ENCODE data around the gene ANGPT4.

Gene ANGPT4

GRCh38 chr20:916125-916799, at the start of gene ANGPT4:
Gene ANGPT4, minus strand, starts transcription at chr20:916334. Its CDS starts 120 bp downstream, at chr20:916214.
- DNase-seq (ENCODE audit: low read depth in 3 of 3): no peak

GRCh38 chr20:963795-964194, 47.7 kb upstream of the ANGPT4 start:
- DNase-seq (ENCODE audit: low read depth in 3 of 3): no peak

GRCh38 chr20:962683-963082, 46.5 kb upstream of the ANGPT4 start:
- no peak for DNase-seq (ENCODE audit: low read depth in 3 of 3)

GRCh38 chr20:962223-962622, 46.1 kb upstream of the ANGPT4 start:
- no peak for DNase-seq (ENCODE audit: low read depth in 3 of 3)

GRCh38 chr20:961768-962167, 45.6 kb upstream of the ANGPT4 start:
- DNase-seq (ENCODE audit: low read depth in 3 of 3): no peak

GRCh38 chr20:959996-960615, 44.0 kb upstream of the ANGPT4 start:
- DNase-seq (ENCODE audit: low read depth in 3 of 3): no peak

- no peak for DNase-seq (ENCODE audit: low read depth in 3 of 3)
These were observed 43.0 kb upstream of the ANGPT4 start for GRCh38 chr20:958936-959815.

- DNase-seq (ENCODE audit: low read depth in 3 of 3): no peak
These were observed 41.4 kb upstream of the ANGPT4 start for GRCh38 chr20:957544-957943.

GRCh38 chr20:956330-956951, 40.3 kb upstream of the ANGPT4 start:
- peak; percentile 49 to 61 (median 52) for DNase-seq (ENCODE audit: low read depth in 3 of 3)

GRCh38 chr20:955656-956055, 39.5 kb upstream of the ANGPT4 start:
- no peak for DNase-seq (ENCODE audit: low read depth in 3 of 3)

GRCh38 chr20:955111-955510, 39.0 kb upstream of the ANGPT4 start:
- no peak for DNase-seq (ENCODE audit: low read depth in 3 of 3)

- no peak for DNase-seq (ENCODE audit: low read depth in 3 of 3)
These were observed 37.6 kb upstream of the ANGPT4 start for GRCh38 chr20:953742-954141.

- DNase-seq (ENCODE audit: low read depth in 3 of 3): no peak
These were observed 36.2 kb upstream of the ANGPT4 start for GRCh38 chr20:952196-952795.

GRCh38 chr20:951384-952169, 35.4 kb upstream of the ANGPT4 start:
- no peak for DNase-seq (ENCODE audit: low read depth in 3 of 3)

- no peak for DNase-seq (ENCODE audit: low read depth in 3 of 3)
These were observed 33.6 kb upstream of the ANGPT4 start for GRCh38 chr20:949717-950116.

GRCh38 chr20:946826-947225, 30.7 kb upstream of the ANGPT4 start:
- no peak for DNase-seq (ENCODE audit: low read depth in 3 of 3)

- no peak for DNase-seq (ENCODE audit: low read depth in 3 of 3)
These were observed 29.7 kb upstream of the ANGPT4 start for GRCh38 chr20:945841-946240.

- no peak for DNase-seq (ENCODE audit: low read depth in 3 of 3)
These were observed 28.8 kb upstream of the ANGPT4 start for GRCh38 chr20:944774-945410.

- DNase-seq (ENCODE audit: low read depth in 3 of 3): no peak
These were observed 28.0 kb upstream of the ANGPT4 start for GRCh38 chr20:944148-944547.

GRCh38 chr20:942611-943010, 26.5 kb upstream of the ANGPT4 start:
- no peak for DNase-seq (ENCODE audit: low read depth in 3 of 3)

GRCh38 chr20:940926-941325, 24.8 kb upstream of the ANGPT4 start:
- no peak for DNase-seq (ENCODE audit: low read depth in 3 of 3)
